22Rv1 (cell line): Measurements from ENCODE around the gene IL17REL.

ENCODE experiments used
- ZFX ChIP-seq: fragments of 450-650 bp; IDR thresholded peaks from 2 replicates; pipeline ENCODE4 v1.6.1; 2017; ENCODE audit warnings: antibody characterized with exemption, borderline replicate concordance
- TF ChIP-seq, protein P1 (sequence below): fragments of 450-650 bp; IDR thresholded peaks from 2 replicates; pipeline ENCODE4 v1.5.1; 2017; ENCODE audit warnings: mild to moderate bottlenecking

DNA sequence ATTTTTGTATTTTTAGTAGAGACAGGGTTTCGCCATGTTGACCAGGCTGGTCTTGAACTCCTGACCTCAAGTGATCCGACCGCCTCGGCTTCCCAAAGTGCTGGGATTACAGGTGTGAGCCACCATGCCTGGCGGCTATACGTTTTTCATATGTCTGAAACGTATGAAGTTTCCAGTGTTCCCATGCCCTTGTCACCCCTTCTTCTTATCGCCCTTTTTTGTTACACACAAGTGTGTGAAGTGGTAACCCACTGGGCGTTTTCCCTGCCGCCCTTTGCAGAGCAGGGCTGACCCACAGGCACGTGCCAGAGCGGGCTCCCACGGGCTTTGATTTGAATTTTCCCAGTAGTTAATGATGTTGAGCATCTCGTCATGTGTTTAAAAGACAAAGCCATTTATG lies 35.0 kb downstream of the IL17REL start:
- TF ChIP-seq, protein P1, sequence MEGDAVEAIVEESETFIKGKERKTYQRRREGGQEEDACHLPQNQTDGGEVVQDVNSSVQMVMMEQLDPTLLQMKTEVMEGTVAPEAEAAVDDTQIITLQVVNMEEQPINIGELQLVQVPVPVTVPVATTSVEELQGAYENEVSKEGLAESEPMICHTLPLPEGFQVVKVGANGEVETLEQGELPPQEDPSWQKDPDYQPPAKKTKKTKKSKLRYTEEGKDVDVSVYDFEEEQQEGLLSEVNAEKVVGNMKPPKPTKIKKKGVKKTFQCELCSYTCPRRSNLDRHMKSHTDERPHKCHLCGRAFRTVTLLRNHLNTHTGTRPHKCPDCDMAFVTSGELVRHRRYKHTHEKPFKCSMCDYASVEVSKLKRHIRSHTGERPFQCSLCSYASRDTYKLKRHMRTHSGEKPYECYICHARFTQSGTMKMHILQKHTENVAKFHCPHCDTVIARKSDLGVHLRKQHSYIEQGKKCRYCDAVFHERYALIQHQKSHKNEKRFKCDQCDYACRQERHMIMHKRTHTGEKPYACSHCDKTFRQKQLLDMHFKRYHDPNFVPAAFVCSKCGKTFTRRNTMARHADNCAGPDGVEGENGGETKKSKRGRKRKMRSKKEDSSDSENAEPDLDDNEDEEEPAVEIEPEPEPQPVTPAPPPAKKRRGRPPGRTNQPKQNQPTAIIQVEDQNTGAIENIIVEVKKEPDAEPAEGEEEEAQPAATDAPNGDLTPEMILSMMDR: no peak
- no peak for TF ChIP-seq ZFX
